Measurements from ENCODE around the gene HAPSTR1.
A peak's percentile ranks its signal among the peaks of the same experiment; 100 is the strongest.
"Not testable (repeated sequence)": the region's sequence is repeated elsewhere in the genome, so short reads cannot be mapped to it uniquely, and the experiment has no call there.

HAPSTR1 gene

GRCh38 chr16:9081843-9082242 is 9.6 kb upstream of the HAPSTR1 start:
- TF ChIP-seq ZNF274 (IDR thresholded peaks at IDR 0.05; ENCODE audit: low read depth, low read length): no peak

GRCh38 chr16:9082422-9082821 is 9.0 kb upstream of the HAPSTR1 start:
- TF ChIP-seq ZNF274 (IDR thresholded peaks at IDR 0.05; ENCODE audit: low read depth, low read length): no peak
- H3K4me3 ChIP-seq (ENCODE audit: low read length): no peak overlapping the region

More at GRCh38 chr16:9081843-9082242, 9.6 kb upstream of the HAPSTR1 start:
- H3K4me3 ChIP-seq (ENCODE audit: low read length): no peak overlapping the region

GRCh38 chr16:9087733-9088132 is 3.7 kb upstream of the HAPSTR1 start:
- H3K4me3 ChIP-seq (ENCODE audit: low read length): not testable (repeated sequence)

- no peak for TF ChIP-seq ZNF274 (IDR thresholded peaks at IDR 0.05; ENCODE audit: low read depth, low read length)
- H3K4me3 ChIP-seq (ENCODE audit: low read length): no peak overlapping the region
Measured at GRCh38 chr16:9088848-9089247, 2.6 kb upstream of the HAPSTR1 start.

- TF ChIP-seq ZNF274 (IDR thresholded peaks at IDR 0.05; ENCODE audit: low read depth, low read length): no peak
- no peak overlapping the region; the same call in 1 of the 2 replicates for H3K4me3 ChIP-seq (ENCODE audit: low read length)
Measured at GRCh38 chr16:9089660-9090059, 1.8 kb upstream of the HAPSTR1 start.

GRCh38 chr16:9090101-9090959 is 1.1 kb upstream of the HAPSTR1 start:
- TF ChIP-seq ZNF274 (IDR thresholded peaks at IDR 0.05; ENCODE audit: low read depth, low read length): no peak

GRCh38 chr16:9091867-9092281 is 430 bp downstream of the HAPSTR1 start:
- TF ChIP-seq ZNF274 (IDR thresholded peaks at IDR 0.05; ENCODE audit: low read depth, low read length): no peak

More at GRCh38 chr16:9090101-9090959, 1.1 kb upstream of the HAPSTR1 start:
- H3K4me3 ChIP-seq (ENCODE audit: low read length): peak overlapping the region; percentile 70

GRCh38 chr16:9092282-9092977 is 986 bp downstream of the HAPSTR1 start:
- H3K4me3 ChIP-seq (ENCODE audit: low read length): peak overlapping the region; percentile 86
- TF ChIP-seq ZNF274 (IDR thresholded peaks at IDR 0.05; ENCODE audit: low read depth, low read length): no peak

More at GRCh38 chr16:9091867-9092281, 430 bp downstream of the HAPSTR1 start:
- H3K4me3 ChIP-seq (ENCODE audit: low read length): peak overlapping the region; percentile 86

- H3K4me3 ChIP-seq (ENCODE audit: low read length): peak overlapping the region; percentile 86
- no peak for TF ChIP-seq ZNF274 (IDR thresholded peaks at IDR 0.05; ENCODE audit: low read depth, low read length)
Measured at GRCh38 chr16:9092978-9093344, 1.5 kb downstream of the HAPSTR1 start.

GRCh38 chr16:9094011-9094846 is 2.8 kb downstream of the HAPSTR1 start:
- TF ChIP-seq ZNF274 (IDR thresholded peaks at IDR 0.05; ENCODE audit: low read depth, low read length): no peak
- peak overlapping the region; percentile 86 for H3K4me3 ChIP-seq (ENCODE audit: low read length)

GRCh38 chr16:9095171-9095570 is 3.7 kb downstream of the HAPSTR1 start:
- TF ChIP-seq ZNF274 (IDR thresholded peaks at IDR 0.05; ENCODE audit: low read depth, low read length): no peak
- peak overlapping the region; percentile 86; the same call in 1 of the 2 replicates for H3K4me3 ChIP-seq (ENCODE audit: low read length)

- TF ChIP-seq ZNF274 (IDR thresholded peaks at IDR 0.05; ENCODE audit: low read depth, low read length): no peak
- H3K4me3 ChIP-seq (ENCODE audit: low read length): no peak overlapping the region; the same call in 1 of the 2 replicates
Measured at GRCh38 chr16:9095656-9096397, 4.4 kb downstream of the HAPSTR1 start.

- no peak overlapping the region for H3K4me3 ChIP-seq (ENCODE audit: low read length)
- TF ChIP-seq ZNF274 (IDR thresholded peaks at IDR 0.05; ENCODE audit: low read depth, low read length): no peak
Measured at GRCh38 chr16:9096416-9096952, 5.0 kb downstream of the HAPSTR1 start.

Data from GM08714 (cell line).